Right forelimb (tissue), 1 donor: ENCODE measurements around the gene GSG1L.
"Not testable (repeated sequence)": the region's sequence is repeated elsewhere in the genome, so short reads cannot be mapped to it uniquely, and the experiment has no call there.

ENCODE experiments used
- DNase-seq: peaks from one replicate; pipeline ENCODE4 v3.0.0-alpha.2; 2018

GSG1L gene

GRCh38 chr16:27977966-27978365, 85.5 kb downstream of the GSG1L start:
- DNase-seq, result peak; percentile 60

GRCh38 chr16:27976990-27977389, 86.5 kb downstream of the GSG1L start:
- DNase-seq, result no peak

GRCh38 chr16:27974896-27975540, 88.5 kb downstream of the GSG1L start:
- DNase-seq, result no peak

GRCh38 chr16:27973678-27974077, 89.8 kb downstream of the GSG1L start:
- DNase-seq, result no peak

DNA sequence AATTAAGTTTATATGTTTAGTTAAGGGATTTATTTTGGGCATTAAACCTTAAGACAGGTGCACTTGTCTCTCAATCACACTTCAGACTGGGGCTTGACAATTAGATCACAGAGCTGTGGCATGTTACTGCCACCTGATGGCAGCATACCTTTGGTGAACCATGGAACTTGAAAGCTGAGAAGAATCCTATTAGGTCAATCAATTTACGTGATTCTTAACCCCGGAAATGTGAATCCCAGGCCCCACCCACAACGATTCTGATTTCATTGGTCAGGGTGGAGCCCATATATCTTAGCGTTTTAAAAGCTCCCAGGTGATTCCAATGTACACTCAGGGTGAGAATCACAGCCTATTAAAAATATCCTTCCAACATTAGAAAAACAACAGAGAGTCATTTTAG, 91.0 kb downstream of the GSG1L start:
- DNase-seq, result no peak

DNA sequence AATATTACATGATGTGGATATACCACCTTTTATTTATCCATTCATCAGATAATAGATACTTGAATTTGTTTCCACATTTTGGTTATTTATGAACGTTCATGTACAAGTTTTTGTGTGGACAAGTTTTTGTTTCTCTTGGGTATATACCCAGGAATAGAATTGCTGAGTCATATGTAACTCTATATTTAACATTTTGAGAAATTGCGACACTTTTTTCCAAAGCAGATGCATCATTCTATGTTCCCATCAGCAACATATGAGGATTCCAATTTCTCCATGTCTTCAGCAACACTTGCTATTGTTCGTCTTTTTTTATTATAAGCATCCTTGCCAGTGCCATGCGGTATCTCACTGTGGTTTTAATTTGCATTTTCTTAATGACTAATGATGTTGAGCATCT, 93.9 kb downstream of the GSG1L start:
- no peak for DNase-seq

DNA sequence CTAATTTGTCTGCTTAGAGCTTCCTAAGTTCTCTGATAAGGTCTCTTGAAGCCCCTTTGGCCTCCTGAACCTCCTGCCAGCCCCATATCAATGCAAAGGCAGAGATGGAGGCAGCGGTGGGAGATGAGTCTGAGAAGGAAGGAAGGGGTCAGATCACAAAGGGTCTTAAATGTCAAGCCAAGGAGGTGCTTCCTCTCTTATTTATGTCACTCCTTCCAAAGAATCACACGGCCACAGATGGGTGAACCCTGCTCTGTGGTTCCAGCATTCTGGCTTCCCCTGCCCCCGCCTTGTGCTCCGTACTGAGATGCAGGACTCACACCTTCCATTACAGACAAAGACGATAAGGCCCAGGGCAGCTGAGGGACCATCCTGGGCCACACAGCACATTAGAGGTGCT, 96.3 kb downstream of the GSG1L start:
- DNase-seq, result no peak

- no peak for DNase-seq
These were observed 96.8 kb downstream of the GSG1L start for GRCh38 chr16:27966756-27967155.

DNA sequence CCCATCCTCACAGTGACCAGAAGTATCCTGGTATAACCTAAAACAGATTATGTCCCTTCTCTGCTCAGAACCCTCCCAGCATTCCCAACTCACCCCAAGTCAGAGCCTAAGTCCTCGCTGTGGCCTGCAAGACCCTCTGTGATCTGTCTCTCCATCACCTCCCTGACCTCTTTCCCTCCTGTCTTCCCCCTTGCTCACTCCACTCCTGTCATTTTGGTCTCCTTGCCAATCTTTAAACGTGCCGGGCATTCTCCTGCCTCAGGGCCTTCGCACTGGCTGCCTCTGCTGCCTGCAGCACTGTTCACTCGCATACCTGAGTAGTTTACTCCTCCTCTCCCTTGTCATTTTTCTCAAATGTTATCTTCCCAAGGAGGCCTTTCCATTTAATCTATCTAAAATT, 97.7 kb downstream of the GSG1L start:
- DNase-seq, result no peak

DNA sequence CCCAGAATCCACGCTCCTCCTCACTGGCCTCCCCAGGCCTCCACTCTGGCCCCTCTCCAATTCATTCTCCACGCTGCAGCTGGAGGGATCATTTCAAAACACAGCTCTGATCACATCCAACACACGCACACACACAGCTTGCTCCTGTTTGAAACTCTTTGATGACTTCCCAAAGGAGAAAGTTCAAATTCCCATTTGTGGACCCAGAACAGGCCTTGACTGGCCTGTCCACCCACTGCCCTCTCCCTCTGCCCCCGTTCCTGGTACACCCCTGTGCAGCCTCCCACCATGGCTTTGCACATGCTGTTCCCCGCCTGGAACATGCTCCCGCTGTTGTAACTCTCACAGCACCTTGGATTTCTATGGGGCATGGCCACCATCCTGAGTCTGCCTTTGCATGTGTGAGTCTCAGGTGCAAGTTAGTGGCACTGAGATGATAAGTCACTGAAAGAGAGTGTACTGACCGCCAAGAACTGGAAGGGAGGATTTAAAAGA, 100.0 kb downstream of the GSG1L start:
- DNase-seq, result no peak

DNA sequence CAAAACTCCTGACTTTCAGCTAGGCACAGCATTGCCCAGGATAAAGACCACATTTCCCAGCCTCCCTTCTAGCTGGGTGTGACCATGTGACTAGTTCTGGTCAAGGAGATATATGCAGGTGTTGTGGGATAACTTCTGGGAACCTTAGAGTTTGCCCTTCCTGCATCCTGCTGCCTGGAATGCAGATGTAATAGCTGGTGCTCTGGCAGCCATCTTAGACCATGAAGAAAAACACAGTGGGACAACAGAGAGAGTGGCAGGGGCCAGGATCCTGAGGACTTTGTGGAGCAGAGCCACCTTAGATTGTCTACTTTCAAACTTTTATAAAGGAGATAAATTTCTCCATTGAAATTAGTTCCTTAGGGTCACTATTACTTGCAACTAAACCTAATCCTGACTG, 101.3 kb downstream of the GSG1L start:
- DNase-seq, result no peak

GRCh38 chr16:27961296-27961620, 102.3 kb downstream of the GSG1L start:
- DNase-seq, result no peak

DNA sequence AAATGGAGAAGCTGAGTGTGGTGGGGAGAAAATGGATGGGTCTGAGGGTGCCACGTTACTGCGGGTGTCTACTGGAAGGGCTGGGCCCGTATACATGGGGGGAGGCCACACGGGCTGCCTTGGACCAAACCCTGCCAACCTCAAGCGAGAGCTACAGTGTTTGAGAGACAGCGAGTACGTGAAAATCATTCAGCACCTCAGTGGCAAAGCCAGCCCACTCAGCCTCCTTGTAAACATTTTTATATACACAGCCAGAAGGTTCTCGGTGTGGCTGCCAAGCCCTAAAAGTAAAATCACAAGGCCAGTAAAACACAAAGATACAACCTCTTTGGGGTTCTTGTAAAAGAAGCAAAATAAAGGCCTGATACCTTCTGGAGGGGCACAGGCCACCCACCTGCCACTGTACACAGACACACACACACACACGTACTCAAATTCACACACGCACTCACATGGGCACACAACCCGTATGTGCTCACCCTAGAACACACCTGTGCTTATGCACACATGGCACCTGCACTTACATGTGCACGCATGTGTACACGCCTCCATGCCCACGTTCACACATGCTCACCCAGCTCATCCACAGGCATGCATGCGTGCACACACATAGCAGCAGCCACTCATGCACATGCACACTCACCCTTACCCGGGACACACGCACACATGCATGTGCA, 102.8 kb downstream of the GSG1L start:
- no peak for DNase-seq

GRCh38 chr16:27959914-27960313, 103.6 kb downstream of the GSG1L start:
- DNase-seq, result no peak

DNA sequence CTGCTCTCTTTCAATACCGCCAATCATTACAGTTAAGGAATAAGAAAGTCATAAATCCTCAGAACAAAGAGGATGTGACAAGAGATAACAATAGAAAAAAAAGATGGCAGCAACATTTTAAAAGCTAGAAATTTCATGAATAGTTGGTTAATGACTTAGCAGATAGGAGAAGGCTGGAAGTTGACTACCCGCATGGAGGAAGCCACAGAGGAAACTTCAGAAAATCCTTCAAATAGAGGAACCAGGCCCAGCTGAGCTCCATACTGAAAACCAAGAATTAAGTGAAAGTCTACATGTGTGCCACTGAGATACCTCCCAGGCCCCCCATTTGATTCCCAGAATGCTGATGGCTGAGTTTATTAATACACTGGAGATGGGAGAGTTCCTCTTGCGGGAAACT, 109.3 kb downstream of the GSG1L start:
- DNase-seq, result no peak

DNA sequence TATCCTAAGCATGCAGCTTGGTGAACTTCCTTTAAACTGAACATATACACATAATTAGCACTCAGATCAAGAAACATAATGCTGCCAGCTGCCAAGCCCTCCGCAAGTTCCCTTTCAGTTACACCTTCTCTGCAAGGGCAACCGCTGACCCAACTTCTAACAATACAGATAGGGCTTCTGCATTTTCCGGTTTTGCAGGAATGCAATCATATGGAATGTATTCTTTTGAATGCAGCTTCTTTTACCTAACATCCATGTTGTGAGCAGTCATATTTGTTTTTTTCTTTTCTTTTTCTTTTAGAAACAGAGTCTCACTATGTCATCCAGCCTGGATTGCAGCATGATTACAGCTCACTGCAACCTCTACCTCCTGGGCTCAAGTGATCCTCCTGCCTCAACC, 110.7 kb downstream of the GSG1L start:
- no peak for DNase-seq

DNA sequence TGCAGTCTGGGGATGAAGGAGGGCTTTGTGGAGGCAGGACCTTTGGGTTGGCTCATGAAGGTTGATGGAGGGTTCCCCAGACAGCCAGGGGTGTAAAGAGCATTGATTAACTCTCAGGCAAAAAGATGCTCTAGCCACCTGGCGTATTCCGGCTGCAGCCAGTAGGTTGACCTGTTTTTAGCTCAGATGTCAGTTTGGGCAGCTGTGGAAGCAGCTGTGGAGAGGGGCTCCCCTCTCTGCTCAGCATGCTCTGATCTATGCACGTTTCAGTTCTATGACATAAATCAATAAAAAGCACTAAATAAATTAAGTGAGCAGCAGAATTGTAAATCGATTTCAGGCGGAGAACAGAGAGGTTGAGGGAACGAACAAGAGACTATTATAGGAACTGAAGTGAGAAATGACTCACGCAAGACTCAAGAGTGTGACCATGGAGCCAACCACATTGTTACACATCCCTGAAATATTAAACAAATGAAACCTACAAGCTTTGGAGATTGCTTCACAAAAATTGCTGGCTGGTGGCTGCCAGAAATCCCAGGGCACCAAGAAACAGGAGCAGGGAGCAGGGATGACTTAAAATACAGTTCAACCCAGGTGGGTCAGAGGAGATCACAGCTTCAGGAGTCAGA, 111.9 kb downstream of the GSG1L start:
- no peak for DNase-seq

GRCh38 chr16:27950206-27950887, 113.2 kb downstream of the GSG1L start:
- no peak for DNase-seq

DNA sequence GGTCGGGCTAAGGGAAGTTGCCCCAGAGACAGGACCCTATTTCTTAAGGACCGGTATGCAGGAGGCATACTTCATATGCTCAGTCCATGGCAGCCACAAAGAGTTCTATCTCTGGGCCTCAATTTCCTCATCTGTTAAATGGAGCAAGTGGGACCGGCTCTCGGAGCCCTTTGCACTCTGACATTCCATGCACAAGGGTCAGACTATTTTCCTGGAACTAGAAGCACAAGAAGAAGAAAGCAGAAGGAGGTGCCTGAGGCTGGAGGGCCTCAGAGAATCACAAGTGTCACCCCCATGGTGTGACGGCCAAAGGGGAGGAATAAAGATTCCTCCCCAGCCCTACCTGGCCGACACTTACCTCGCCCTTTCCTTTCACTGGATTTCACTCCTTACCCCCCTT, 115.8 kb downstream of the GSG1L start:
- DNase-seq, result no peak

- peak; percentile 61 for DNase-seq
These were observed 118.1 kb downstream of the GSG1L start for GRCh38 chr16:27945233-27945973.

GRCh38 chr16:27943766-27944165, 119.7 kb downstream of the GSG1L start:
- no peak for DNase-seq

GRCh38 chr16:27942071-27942470, 121.4 kb downstream of the GSG1L start:
- DNase-seq, result not testable (repeated sequence)

DNA sequence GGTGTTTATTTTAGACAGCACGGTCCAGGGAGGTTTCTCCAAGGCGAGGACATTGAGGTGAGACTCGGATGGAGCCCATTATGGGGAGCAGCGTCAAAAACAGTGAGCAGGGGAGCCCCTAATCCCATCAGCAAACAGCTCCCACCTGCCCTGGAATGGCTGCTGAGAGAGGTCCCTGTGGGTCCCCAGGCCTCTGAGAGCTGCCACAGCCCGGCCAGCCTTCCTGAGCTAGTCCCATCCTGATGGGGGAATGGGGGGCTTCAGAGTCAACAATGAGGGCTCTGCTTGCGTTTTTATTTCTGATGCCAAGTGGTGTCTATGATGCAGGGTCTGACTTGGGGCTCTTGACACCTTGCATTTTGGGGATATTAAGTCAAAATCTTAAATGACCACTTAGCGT, 128.4 kb downstream of the GSG1L start:
- DNase-seq, result no peak
